Natural killer cell (primary cell): Measurements from ENCODE around the gene CCDC51. TPM values are rescaled to one million over a fixed set of nuclear protein-coding genes. Genes with fewer than 3 reads are reported as not detected.

Source experiments
- ATAC-seq, 3 donors: fragments of 150-1000 bp in 2 of 3; fragments of 200-7000 bp in 1 of 3; cut with Tn5 transposase; 1 replicate in 1 of 3; 2 replicates in 2 of 3; pipeline ENCODE4 v1.10.0; 2021; ENCODE audit warnings: mild to moderate bottlenecking in 2 of 3, moderate library complexity in 2 of 3
- DNase-seq, 2 donors: peaks; one replicate each; pipeline versions ENCODE4 v3.0.0 to v3.0.0-alpha.2; 2013 to 2021; ENCODE audit warnings: mixed read lengths in 1 of 2
- H3K27ac ChIP-seq: one replicate; pipeline ENCODE4 v1.5.1; 2013; ENCODE audit warnings: mild to moderate bottlenecking, low read length
- H3K27me3 ChIP-seq: one replicate; pipeline ENCODE4 v1.6.1; 2013; ENCODE audit warnings: low read length; ENCODE audit not compliant: control insufficient read depth, insufficient read depth
- H3K36me3 ChIP-seq: one replicate; pipeline ENCODE4 v1.6.1; 2013; ENCODE audit warnings: low read length; ENCODE audit not compliant: control insufficient read depth, insufficient read depth
- H3K4me1 ChIP-seq: one replicate; pipeline ENCODE4 v1.6.1; 2013; ENCODE audit warnings: low read length; ENCODE audit not compliant: control insufficient read depth, insufficient read depth
- H3K4me3 ChIP-seq: one replicate; pipeline ENCODE4 v1.5.1; 2013; ENCODE audit warnings: low read length
- H3K9me3 ChIP-seq: one replicate; pipeline ENCODE4 v1.6.1; 2013; ENCODE audit warnings: low read length; ENCODE audit not compliant: control insufficient read depth, insufficient read depth
- H3K27ac Mint-ChIP-seq, 2 donors: one replicate each; pipeline ENCODE4 v1.8.0; 2022; ENCODE audit warnings: mild to moderate bottlenecking in 2 of 2, mixed read lengths in 2 of 2, moderate library complexity in 1 of 2
- H3K27me3 Mint-ChIP-seq, 2 donors: one replicate each; pipeline ENCODE4 v1.8.0; 2022; ENCODE audit warnings: low read depth in 2 of 2, mixed read lengths in 2 of 2
- H3K36me3 Mint-ChIP-seq: one replicate; pipeline ENCODE4 v1.8.0; 2022; ENCODE audit warnings: mixed read lengths
- H3K4me1 Mint-ChIP-seq, 2 donors: one replicate each; pipeline ENCODE4 v1.8.0; 2022; ENCODE audit warnings: mixed read lengths in 2 of 2
- H3K4me3 Mint-ChIP-seq: one replicate; pipeline ENCODE4 v1.8.0; 2022; ENCODE audit warnings: mild to moderate bottlenecking, moderate library complexity, mixed read lengths
- H3K9me3 Mint-ChIP-seq, 2 donors: one replicate each; pipeline ENCODE4 v1.8.0; 2022; ENCODE audit warnings: mixed read lengths in 2 of 2
- CTCF ChIP-seq: fragments of 200-600 bp; IDR thresholded peaks from one replicate; pipeline ENCODE4 v1.8.0; 2022; ENCODE audit warnings: antibody characterized with exemption
- WGBS: methylation state at CpG from one replicate; pipeline ENCODE4 v1.1.7; 2013; ENCODE audit warnings: missing lambda C conversion rate; ENCODE audit not compliant: insufficient coverage; 5-methylcytosine and 5-hydroxymethylcytosine counted together
- intact Hi-C: fragments of 100-400 bp; cut with micrococcal nuclease; formaldehyde crosslinking; loops from one replicate; pipeline ENCODE4 v1.14.2; 2022
- total RNA-seq, 4 donors: library from RNA; stranded (reverse); fragments of 120-200 nt in 1 of 4; gene quantifications; one replicate each; pipeline versions ENCODE4 v1.2.3 to v1.2.4, GENCODE V29; 2013 to 2022

The CCDC51 gene
- total RNA-seq, 3 donors from 2014 or later (not counting 1 experiment from before 2014, with no cell fraction given), result 4.4 to 8.8 (median 6.8) TPM

- intact Hi-C loops, result no loop called here
- TF ChIP-seq CTCF, result no peak
- H3K4me1 Mint-ChIP-seq, result peaks cover 0 to 41% of the 10 kb centered on the region in 2 donors
- H3K4me1 ChIP-seq, result peaks cover 40% of the 10 kb centered on the region
- DNase-seq (peak; percentile 45 to 76), ATAC-seq (peak; percentile 74 to 82 (median 75))
- H3K36me3 Mint-ChIP-seq, result no peaks in the 10 kb centered on the region
- H3K27ac ChIP-seq, result no peak overlapping the region
- H3K4me3 ChIP-seq, result peak overlapping the region; percentile 50
- no peaks in the 10 kb centered on the region for H3K9me3 Mint-ChIP-seq
- H3K36me3 ChIP-seq, result peaks cover 11% of the 10 kb centered on the region
- H3K27me3 ChIP-seq, result no peaks in the 10 kb centered on the region
- peak overlapping the region; percentile 74 for H3K4me3 Mint-ChIP-seq
- H3K27me3 Mint-ChIP-seq, result peaks cover 0 to 5% of the 10 kb centered on the region in 2 donors
- no peaks in the 10 kb centered on the region for H3K9me3 ChIP-seq
- peak overlapping the region in 1 of 2 donors; percentile 89 for H3K27ac Mint-ChIP-seq
- WGBS, result under 1% methylated on average over 86 of the region's 86 CpGs
Observed at GRCh38 chr3:48429317-48429959, 10.5 kb downstream of the CCDC51 start.

DNA sequence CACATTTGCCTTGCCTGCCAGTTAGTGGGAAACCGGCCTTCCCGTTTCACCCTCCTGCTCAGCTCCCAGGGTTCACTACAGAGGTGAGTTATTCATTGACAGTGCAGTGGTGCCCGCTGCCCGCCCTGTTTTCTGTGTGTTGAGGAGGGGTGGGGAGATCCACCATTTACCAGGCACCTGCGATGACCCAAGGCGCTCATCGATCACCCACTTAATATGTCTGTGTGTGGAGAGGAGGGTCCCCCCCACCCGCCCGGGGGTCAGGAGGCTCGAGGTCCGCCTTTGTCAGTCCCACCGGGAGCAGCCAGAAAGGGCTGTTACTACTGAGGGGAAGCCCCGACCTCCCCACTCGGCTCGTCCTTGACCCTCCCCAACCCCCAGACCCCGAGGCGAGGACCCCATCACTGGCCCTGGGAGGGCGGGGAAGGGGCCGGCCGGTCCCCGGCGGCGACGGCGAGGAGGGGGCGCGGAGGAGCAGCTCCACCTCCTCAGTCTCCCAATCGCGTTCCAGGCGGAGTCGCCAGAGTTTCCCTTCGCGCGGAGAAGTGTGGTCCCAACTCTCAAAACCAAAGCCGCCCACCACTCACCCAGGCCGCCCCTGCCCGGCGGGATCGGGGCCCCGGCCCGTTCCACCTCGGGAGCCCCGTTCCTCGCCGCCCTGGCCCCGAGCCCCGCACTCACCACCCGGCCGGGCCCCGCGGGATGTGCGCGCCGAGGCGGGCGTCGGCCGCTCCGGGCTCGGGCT is 11.2 kb downstream of the CCDC51 start:
- TF ChIP-seq CTCF, result no peak
- DNase-seq (no peak), ATAC-seq (peak in 1 of 3 donors; percentile 64)
- peaks cover 0 to 5% of the 10 kb centered on the region in 2 donors for H3K27me3 Mint-ChIP-seq
- no peaks in the 10 kb centered on the region for H3K9me3 Mint-ChIP-seq
- Histone ChIP-seq H3K9me3 (no peaks in the 10 kb centered on the region), H3K27ac (no peak overlapping the region), H3K4me1 (peaks cover 33% of the 10 kb centered on the region), H3K36me3 (peaks cover 8% of the 10 kb centered on the region), H3K4me3 (peak overlapping the region; percentile 19), H3K27me3 (no peaks in the 10 kb centered on the region)
- intact Hi-C loops, result no loop called here
- peaks cover 0 to 37% of the 10 kb centered on the region in 2 donors for H3K4me1 Mint-ChIP-seq
- 8% methylated on average over 59 of the region's 60 CpGs for WGBS
- H3K4me3 Mint-ChIP-seq, result peak overlapping the region; percentile 49
- H3K27ac Mint-ChIP-seq, result peak overlapping the region in 1 of 2 donors; percentile 27
- H3K36me3 Mint-ChIP-seq, result no peaks in the 10 kb centered on the region

DNA sequence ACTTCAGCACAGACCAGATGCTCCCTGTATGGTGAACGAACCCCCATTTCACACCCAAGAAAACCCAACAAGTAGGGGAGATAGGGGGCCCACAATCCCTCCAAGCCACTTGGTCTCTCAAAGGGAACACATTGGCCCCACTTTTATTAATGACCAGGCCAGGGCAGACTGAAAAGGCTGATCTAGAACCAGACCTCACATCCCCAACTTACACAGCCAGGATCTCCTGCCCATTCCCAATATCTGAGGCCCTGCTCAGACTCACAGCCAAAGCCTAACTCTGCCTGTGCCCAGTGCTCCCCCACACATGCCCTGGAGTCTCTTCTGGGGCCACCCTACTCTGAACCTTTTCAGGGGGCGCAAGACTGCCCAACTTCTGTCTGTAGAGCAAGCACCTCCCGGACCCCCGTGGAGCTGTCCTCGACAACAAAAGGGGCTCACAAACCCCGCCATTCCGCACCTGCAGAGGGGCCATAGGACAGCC is 11.8 kb downstream of the CCDC51 start:
- Mint-ChIP-seq H3K27ac (peak overlapping the region in 1 of 2 donors; percentile 27), H3K4me3 (peak overlapping the region; percentile 49), H3K36me3 (no peaks in the 10 kb centered on the region), H3K27me3 (peaks cover 0 to 5% of the 10 kb centered on the region in 2 donors), H3K4me1 (peaks cover 0 to 37% of the 10 kb centered on the region in 2 donors), H3K9me3 (no peaks in the 10 kb centered on the region)
- H3K27me3 ChIP-seq, result no peaks in the 10 kb centered on the region
- no peak for TF ChIP-seq CTCF
- H3K4me3 ChIP-seq, result no peak overlapping the region
- 89% methylated on average over 7 of the region's 7 CpGs for WGBS
- peaks cover 8% of the 10 kb centered on the region for H3K36me3 ChIP-seq
- intact Hi-C loops, result no loop called here
- no peak for DNase-seq
- no peak for ATAC-seq
- no peak overlapping the region for H3K27ac ChIP-seq
- no peaks in the 10 kb centered on the region for H3K9me3 ChIP-seq
- H3K4me1 ChIP-seq, result peaks cover 27% of the 10 kb centered on the region
